Measurements from ENCODE around the gene BAK1. TPM values are rescaled to one million over a fixed set of nuclear protein-coding genes. Genes with fewer than 3 reads are reported as not detected.

The BAK1 gene
- total and polyA plus RNA-seq, 2 of the 13 experiments (the other 11 are each of a cell fraction or from before 2014, with no cell fraction given) = 15.0 to 23.8 TPM

- TF ChIP-seq ASH2L (IDR thresholded peaks at IDR 0.05; ENCODE audit: insufficient read length, low read depth, low read length) (no peak), ZNF563 (CRISPR knock-in tag; IDR thresholded peaks at IDR 0.05) (no peak), ZNF552 (CRISPR knock-in tag; IDR thresholded peaks at IDR 0.05; ENCODE audit: borderline replicate concordance) (no peak), SP140L (CRISPR knock-in tag; IDR thresholded peaks at IDR 0.05; ENCODE audit: borderline replicate concordance) (no peak), ZNF878 (CRISPR knock-in tag; IDR thresholded peaks at IDR 0.05) (no peak), ZFP90 (CRISPR knock-in tag; IDR thresholded peaks at IDR 0.05; ENCODE audit: borderline replicate concordance) (no peak), ZNF629 (CRISPR knock-in tag; conservative IDR thresholded peaks at IDR 0.05) (no peak), E2F5 (CRISPR knock-in tag; conservative IDR thresholded peaks at IDR 0.05) (no peak), REPIN1 (CRISPR knock-in tag; IDR thresholded peaks at IDR 0.05; ENCODE audit: borderline replicate concordance, low read depth) (no peak), ZBTB4 (CRISPR knock-in tag; IDR thresholded peaks at IDR 0.05; ENCODE audit: borderline replicate concordance) (no peak), ZNF704 (CRISPR knock-in tag; IDR thresholded peaks at IDR 0.05; ENCODE audit: borderline replicate concordance) (no peak), TBX2 (CRISPR knock-in tag; IDR thresholded peaks at IDR 0.05; ENCODE audit: borderline replicate concordance) (no peak)
These were observed 48.4 kb upstream of the BAK1 start (continued) for GRCh38 chr6:33628401-33628964.

Data from HepG2 (cell line).